ENCODE results near the gene CTNND1. TPM values are rescaled to one million over a fixed set of nuclear protein-coding genes. Genes with fewer than 3 reads are reported as not detected.
"Not testable (repeated sequence)": the region's sequence is repeated elsewhere in the genome, so short reads cannot be mapped to it uniquely, and the experiment has no call there.

The CTNND1 gene, protein sequence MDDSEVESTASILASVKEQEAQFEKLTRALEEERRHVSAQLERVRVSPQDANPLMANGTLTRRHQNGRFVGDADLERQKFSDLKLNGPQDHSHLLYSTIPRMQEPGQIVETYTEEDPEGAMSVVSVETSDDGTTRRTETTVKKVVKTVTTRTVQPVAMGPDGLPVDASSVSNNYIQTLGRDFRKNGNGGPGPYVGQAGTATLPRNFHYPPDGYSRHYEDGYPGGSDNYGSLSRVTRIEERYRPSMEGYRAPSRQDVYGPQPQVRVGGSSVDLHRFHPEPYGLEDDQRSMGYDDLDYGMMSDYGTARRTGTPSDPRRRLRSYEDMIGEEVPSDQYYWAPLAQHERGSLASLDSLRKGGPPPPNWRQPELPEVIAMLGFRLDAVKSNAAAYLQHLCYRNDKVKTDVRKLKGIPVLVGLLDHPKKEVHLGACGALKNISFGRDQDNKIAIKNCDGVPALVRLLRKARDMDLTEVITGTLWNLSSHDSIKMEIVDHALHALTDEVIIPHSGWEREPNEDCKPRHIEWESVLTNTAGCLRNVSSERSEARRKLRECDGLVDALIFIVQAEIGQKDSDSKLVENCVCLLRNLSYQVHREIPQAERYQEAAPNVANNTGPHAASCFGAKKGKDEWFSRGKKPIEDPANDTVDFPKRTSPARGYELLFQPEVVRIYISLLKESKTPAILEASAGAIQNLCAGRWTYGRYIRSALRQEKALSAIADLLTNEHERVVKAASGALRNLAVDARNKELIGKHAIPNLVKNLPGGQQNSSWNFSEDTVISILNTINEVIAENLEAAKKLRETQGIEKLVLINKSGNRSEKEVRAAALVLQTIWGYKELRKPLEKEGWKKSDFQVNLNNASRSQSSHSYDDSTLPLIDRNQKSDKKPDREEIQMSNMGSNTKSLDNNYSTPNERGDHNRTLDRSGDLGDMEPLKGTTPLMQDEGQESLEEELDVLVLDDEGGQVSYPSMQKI
- total RNA-seq (2014; rRNA removed; shearing (Covaris generic); ENCODE audit: low replicate concordance): 22.3 and 44.3 TPM in 2 replicates

- peak; percentile 95 for DNase-seq (ENCODE audit: low read depth)
- in situ Hi-C loops (cut with HindIII; ENCODE audit: low pct_unique_long_range_greater_than_20kb, low sequenced_read_pairs): no loop called here
Observed at GRCh38 chr11:57761301-57762234, at the start of gene CTNND1. Gene CTNND1 (plus strand): TSS chr11:57761802. CDS start chr11:57791479, 29,677 bp downstream.

- in situ Hi-C loops (cut with HindIII; ENCODE audit: low pct_unique_long_range_greater_than_20kb, low sequenced_read_pairs): no loop called here
- DNase-seq (ENCODE audit: low read depth): peak; percentile 96
Observed at GRCh38 chr11:57712256-57713150, 49.1 kb upstream of the CTNND1 start, which contains the start of gene TMX2. Gene TMX2 (plus strand): TSS chr11:57712593. CDS start chr11:57712619, 26 bp downstream.

DNA sequence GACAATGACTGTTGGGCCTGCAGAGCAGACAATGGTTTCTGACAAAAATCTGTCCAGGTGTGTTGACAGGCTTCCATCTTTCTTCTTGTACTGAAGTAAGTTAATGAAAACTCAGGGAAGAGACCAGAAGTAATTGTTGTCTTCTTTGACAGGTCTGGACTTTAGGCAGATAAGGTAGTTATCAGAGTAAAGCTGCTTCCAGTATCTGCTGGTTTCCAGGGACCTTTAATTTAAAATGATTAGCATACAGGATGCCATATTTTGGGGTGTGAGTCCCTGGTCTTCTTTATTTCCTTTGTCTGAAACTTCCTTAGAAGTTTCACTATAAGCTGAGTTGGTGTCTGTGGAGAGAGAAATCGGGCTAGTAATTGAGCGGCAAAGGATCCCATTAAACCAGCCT, 47.8 kb upstream of the CTNND1 start:
- no peak for DNase-seq (ENCODE audit: low read depth)
- in situ Hi-C loops (cut with HindIII; ENCODE audit: low pct_unique_long_range_greater_than_20kb, low sequenced_read_pairs): no loop called here

GRCh38 chr11:57716726-57717125, 44.9 kb upstream of the CTNND1 start:
- in situ Hi-C loops (cut with HindIII; ENCODE audit: low pct_unique_long_range_greater_than_20kb, low sequenced_read_pairs); DNase-seq (ENCODE audit: low read depth): not testable (repeated sequence)

DNA sequence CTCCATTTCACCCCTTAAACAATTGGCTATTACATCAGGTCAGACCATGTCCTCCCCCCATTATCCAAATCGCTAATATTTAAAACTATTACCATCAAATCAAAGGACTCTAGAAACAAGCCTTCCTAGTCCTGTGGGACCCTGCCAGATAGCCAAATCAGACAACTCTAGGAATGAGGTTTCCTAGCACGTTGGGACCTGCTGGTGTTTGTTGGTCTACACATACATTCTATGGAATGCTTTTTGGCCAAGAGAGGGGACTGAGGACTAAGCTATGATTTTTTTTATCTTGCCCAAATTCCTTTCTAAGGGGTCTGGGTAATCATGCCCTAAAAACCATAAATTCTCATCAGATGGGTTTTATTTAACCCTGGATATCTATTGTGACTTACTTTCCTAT, 34.4 kb upstream of the CTNND1 start:
- in situ Hi-C loops (cut with HindIII; ENCODE audit: low pct_unique_long_range_greater_than_20kb, low sequenced_read_pairs): no loop called here
- no peak for DNase-seq (ENCODE audit: low read depth)

DNA sequence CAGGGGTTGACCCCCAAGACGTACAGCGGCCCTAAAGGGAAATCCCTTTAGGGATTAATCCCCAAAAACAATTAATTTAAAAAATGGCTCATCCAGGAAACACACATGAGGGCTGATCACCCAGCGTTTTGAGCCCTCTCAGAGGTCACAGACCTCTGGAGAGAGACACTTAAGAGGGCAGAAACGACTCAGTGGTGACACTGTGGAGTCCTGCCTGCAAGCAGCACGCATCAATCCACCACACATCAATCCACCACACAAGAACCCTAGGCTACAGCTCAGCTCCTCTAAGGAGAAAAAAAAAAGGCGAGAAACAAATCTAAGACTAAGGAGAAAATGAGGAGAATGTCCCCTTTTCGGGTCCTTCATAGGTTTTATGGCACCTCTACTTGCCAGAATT, 32.8 kb upstream of the CTNND1 start:
- in situ Hi-C loops (cut with HindIII; ENCODE audit: low pct_unique_long_range_greater_than_20kb, low sequenced_read_pairs): no loop called here
- no peak for DNase-seq (ENCODE audit: low read depth)

DNA sequence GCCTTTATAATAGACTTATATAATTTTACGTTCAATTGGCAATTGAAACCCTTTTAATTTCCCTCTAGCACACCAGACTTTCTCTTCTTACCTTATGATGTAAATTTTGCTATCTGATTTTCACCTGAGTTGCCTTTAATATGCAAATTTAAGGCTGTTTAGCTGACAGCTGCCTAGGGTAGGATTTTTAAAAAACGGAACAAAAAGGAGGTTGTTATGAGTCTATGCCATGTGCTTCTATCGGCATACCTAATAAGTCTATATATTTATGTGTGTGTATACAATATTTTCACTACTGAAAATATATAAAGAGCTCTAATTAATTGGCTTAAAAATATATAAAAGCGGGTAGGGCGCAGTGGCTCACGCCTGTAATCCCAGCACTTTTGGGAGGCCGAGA, 32.1 kb upstream of the CTNND1 start:
- no peak for DNase-seq (ENCODE audit: low read depth)

GRCh38 chr11:57732661-57733060, 28.9 kb upstream of the CTNND1 start:
- DNase-seq (ENCODE audit: low read depth): no peak
- in situ Hi-C loops (cut with HindIII; ENCODE audit: low pct_unique_long_range_greater_than_20kb, low sequenced_read_pairs): no loop called here

More for the DNA sequence above, 32.1 kb upstream of the CTNND1 start:
- in situ Hi-C loops (cut with HindIII; ENCODE audit: low pct_unique_long_range_greater_than_20kb, low sequenced_read_pairs): no loop called here

DNA sequence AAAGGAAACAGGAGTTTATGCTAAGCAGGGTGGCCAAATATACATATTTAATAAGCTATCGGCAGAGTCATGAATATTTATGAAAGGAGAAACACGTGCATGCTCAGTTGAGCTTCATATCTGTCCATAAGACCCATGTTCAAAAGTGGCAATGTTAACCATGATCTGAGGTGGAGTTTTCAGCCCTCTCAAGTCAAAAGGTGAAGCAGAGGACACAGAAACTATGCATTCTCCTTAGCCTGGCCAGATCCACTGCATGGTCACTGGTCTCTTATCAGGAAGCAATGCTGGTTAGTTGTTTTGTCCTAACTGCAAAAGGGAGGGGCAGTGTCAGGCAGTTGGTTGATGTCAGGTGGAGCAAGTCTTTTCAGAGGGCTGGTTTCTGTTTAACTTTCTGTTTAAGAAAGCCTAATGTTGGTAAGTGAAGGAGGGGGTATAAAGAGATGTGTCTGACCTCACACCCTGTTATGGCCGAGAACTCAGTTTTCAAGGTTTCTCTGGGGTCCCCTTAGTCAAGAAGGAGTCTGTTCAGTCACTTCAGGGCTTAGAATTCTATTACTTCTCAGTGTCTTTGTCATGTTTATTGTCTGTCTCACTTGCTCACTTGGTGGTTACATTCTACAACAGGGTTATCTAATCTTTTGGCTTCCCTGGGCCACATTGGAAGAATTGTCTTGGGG, 25.8 kb upstream of the CTNND1 start:
- DNase-seq (ENCODE audit: low read depth): peak; percentile 19
- in situ Hi-C loops (cut with HindIII; ENCODE audit: low pct_unique_long_range_greater_than_20kb, low sequenced_read_pairs): no loop called here

GRCh38 chr11:57741132-57742086, 20.2 kb upstream of the CTNND1 start, which contains the start of gene SELENOH:
Gene SELENOH (plus strand): TSS chr11:57741491. CDS start chr11:57741596, 105 bp downstream.
- peak; percentile 93 for DNase-seq (ENCODE audit: low read depth)
- in situ Hi-C loops (cut with HindIII; ENCODE audit: low pct_unique_long_range_greater_than_20kb, low sequenced_read_pairs): no loop called here

DNA sequence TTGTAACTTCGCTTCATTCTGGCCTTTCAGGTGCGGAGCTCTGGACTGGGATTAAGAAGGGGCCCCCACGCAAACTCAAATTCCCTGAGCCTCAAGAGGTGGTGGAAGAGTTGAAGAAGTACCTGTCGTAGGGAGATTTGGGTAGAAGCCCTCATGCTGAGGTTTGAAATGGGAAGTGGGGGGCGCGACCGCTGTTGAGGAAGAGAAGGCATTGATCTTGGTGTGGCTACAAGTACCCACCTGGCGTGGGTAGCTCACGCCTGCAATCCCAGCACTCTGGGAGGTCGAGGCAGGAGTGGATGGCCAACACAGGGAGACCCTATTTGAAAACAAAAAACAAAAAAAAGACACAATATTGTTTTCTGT, 19.5 kb upstream of the CTNND1 start:
- DNase-seq (ENCODE audit: low read depth): no peak
- in situ Hi-C loops (cut with HindIII; ENCODE audit: low pct_unique_long_range_greater_than_20kb, low sequenced_read_pairs): no loop called here

DNA sequence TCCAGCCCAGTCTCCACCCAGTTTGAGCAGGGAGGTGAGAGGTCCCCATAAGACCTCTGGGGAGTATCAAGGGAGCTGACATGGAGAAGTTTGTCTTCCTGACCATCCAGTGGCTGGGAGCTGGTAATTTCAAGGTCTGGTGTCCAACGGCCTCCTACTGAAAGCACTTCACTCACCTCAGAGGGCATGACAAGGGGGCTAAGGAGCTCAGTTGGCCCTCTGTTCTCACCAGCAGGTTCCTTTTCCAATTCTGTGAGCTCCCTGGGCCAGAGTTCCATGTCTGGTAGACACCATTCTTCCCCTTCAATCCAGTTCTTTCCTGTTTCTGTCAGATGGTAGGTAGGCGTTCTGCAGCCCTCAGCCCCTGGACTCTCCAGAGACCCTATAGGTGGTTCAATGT, 17.2 kb upstream of the CTNND1 start:
- DNase-seq (ENCODE audit: low read depth): no peak

GRCh38 chr11:57745206-57745605, 16.4 kb upstream of the CTNND1 start:
- no peak for DNase-seq (ENCODE audit: low read depth)
- in situ Hi-C loops (cut with HindIII; ENCODE audit: low pct_unique_long_range_greater_than_20kb, low sequenced_read_pairs): no loop called here

More for the DNA sequence above, 17.2 kb upstream of the CTNND1 start:
- in situ Hi-C loops (cut with HindIII; ENCODE audit: low pct_unique_long_range_greater_than_20kb, low sequenced_read_pairs): no loop called here

DNA sequence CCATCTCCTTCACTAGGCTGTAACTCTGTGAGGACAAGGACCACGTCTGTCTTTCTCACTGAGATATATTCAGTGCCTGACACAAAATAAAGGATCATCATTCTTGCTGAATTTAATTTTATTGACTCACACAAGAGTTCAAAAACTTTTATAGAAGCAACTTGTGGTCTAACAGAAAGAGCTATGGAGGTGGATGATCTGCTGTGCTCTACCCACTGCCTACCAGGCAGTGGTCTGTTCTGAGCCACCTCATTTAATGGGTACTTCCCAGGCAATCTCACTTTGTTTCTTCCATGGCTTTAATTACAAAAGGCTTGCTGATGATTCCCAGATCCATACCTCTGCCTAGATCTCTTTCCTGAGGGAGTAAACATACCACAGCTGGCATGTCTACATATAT, 14.7 kb upstream of the CTNND1 start:
- in situ Hi-C loops (cut with HindIII; ENCODE audit: low pct_unique_long_range_greater_than_20kb, low sequenced_read_pairs): no loop called here
- no peak for DNase-seq (ENCODE audit: low read depth)

DNA sequence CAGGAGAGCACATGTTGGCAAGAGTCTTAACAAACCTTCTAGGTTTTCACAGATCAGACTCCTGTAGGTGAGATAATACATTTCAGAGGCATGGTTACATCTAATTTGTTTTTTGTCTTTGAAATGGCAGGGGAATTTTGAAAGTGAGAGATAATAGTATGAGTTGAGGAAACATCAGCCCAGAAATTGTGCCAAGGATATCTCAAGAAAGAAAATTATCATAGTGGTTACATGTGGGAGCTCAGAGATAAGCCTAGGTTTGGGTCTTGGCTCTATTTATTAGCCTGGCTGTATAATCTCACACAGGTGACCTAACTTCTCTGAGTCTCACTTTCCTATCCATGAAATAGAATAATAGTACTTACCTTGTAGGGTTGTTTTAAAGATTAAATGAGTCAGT, 10.4 kb upstream of the CTNND1 start:
- in situ Hi-C loops (cut with HindIII; ENCODE audit: low pct_unique_long_range_greater_than_20kb, low sequenced_read_pairs): no loop called here

More for the DNA sequence above, 10.4 kb upstream of the CTNND1 start:
- DNase-seq (ENCODE audit: low read depth): no peak
